HG02885 (cell line): ENCODE data around the gene KIAA1549.

Experiments used
- ATAC-seq: cut with Tn5 transposase; IDR thresholded peaks from one replicate; pipeline ENCODE4 v1.9.1; 2021; ENCODE audit warnings: mild to moderate bottlenecking; ENCODE audit not compliant: unreplicated experiment, poor library complexity

Gene KIAA1549

DNA sequence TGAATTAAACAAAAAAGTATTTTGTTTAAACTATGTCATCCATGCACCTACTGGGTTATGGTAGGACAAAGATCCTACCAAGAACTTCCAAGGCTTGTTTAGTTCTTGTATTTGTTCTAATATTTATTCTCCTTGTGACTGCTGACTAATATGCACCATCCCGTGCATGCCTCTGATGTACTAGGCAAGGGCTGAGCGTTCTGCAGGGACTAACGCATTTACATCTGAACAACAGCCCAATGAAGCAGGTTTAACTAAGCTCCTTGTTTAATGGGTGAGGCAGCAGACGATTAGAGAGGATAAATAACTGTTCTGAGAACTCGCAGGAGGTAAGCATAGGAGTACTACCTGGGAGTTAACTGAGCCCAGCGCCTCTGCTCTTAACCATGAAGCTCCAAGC lies 64.9 kb downstream of the KIAA1549 start:
- ATAC-seq = no peak

- ATAC-seq = no peak
Observed at GRCh38 chr7:138913783-138914182, 67.4 kb downstream of the KIAA1549 start.

DNA sequence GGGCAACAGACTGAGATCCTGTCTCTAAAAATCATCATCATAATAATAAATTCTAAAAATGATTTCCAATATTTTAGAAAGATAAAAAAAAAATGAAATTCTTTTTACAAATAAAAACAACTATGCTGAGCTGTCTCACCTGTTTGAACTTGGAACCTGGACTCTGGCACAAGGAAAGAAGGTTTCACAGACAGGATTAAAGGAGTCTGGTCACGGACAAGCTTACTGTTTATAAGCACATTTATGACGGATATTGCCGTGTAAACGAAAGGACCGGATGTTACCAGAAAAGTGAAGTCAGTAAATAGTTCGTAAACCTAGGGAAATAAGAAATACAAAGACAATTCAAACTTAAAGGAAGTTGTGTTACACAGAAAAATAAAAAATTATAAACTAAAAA lies 70.2 kb downstream of the KIAA1549 start:
- no peak for ATAC-seq

- no peak for ATAC-seq
Observed at GRCh38 chr7:138907850-138908249, 73.3 kb downstream of the KIAA1549 start.

- no peak for ATAC-seq
Observed at GRCh38 chr7:138907201-138907847, 73.9 kb downstream of the KIAA1549 start.

GRCh38 chr7:138903859-138904435 lies 77.2 kb downstream of the KIAA1549 start:
- no peak for ATAC-seq

DNA sequence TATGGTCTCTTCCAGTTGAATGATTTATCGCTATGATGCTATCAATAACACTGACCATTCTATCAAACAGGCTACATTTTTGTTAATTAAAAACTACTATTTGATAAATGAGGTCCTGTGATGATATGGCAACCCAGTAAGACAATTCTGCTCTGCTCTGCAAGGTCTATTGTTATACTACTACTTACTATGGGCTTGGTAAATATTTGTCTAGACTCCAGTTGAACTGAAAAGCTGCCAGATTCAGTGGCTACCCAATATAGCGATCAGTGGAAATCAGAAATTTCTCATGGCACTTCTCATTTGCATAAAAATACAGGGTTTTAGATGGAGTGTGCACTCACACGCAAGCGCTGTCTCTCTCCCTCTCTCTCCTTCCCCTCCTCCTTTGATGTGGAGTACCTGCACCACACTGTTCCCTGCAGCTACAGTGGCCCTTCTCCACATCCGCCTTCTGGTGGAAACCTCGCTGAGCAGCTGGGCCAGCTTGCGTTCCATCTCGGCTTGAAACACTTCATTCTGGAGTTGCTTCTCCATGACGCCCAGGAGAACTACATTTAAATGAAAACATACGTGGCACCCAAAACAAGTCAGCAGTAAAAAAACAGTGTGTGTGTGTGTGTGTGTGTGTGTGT lies 77.9 kb downstream of the KIAA1549 start:
- ATAC-seq = no peak

- no peak for ATAC-seq
Observed at GRCh38 chr7:138902161-138902560, 79.0 kb downstream of the KIAA1549 start.

- no peak for ATAC-seq
Observed at GRCh38 chr7:138900035-138900828, 81.0 kb downstream of the KIAA1549 start.

DNA sequence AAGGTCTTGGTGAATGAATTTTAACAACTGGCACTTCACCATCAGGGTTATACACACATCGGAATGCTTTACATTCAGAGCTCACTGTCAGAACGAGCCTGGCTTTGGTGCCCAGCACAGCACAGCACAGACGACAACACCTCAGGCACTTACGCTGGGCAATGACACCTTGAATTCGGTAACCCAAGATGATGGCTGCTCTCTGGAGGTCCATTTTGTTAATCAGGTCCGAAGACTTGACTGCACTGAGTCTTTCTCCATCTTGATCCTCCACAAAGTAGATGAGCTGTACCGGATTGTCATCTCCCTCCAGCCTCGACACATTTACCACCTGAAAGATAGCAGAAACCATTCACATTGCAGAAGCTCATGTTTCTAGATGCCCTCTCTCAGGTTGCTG lies 82.4 kb downstream of the KIAA1549 start:
- ATAC-seq = no peak

- ATAC-seq = no peak
Observed at GRCh38 chr7:138898255-138898654, 82.9 kb downstream of the KIAA1549 start.

DNA sequence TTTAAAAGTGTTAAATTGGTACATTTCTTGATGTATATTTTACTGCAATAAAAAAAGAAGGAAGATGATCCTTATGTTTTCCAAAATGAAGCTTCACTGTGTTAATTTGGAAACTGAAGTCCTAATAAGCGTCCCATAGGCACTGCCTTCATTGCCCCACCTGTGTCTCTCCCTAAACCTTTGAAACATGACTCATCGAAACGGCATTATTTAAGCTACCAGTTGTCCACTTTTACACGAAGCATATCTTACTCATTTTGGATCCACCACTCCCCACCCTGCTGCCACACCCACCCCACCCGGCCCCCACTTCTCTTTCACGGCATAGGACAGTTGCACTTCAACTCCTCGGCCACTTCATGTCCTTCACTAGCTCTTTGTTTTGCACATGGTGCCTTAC lies 85.5 kb downstream of the KIAA1549 start:
- no peak for ATAC-seq

- no peak for ATAC-seq
Observed at GRCh38 chr7:138893258-138893657, 87.9 kb downstream of the KIAA1549 start.

DNA sequence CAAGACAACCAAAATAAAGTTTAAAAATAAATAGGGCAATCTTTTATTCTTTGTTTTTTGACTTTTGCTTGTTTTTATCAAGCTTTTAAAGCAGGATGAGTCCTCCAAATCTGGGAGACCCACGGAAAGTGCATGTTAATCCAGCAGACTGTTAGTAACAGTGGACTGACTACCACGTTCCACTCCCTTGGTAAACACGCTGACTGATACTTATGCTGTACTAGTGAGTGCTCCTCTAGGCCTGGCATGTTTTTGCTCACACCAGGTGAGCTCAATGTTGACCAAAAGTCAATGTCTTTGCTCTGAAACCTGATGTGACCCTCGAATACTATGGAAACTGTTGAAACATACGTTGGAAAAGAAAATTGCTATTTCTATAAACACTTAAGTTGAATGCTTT lies 88.4 kb downstream of the KIAA1549 start:
- no peak for ATAC-seq

DNA sequence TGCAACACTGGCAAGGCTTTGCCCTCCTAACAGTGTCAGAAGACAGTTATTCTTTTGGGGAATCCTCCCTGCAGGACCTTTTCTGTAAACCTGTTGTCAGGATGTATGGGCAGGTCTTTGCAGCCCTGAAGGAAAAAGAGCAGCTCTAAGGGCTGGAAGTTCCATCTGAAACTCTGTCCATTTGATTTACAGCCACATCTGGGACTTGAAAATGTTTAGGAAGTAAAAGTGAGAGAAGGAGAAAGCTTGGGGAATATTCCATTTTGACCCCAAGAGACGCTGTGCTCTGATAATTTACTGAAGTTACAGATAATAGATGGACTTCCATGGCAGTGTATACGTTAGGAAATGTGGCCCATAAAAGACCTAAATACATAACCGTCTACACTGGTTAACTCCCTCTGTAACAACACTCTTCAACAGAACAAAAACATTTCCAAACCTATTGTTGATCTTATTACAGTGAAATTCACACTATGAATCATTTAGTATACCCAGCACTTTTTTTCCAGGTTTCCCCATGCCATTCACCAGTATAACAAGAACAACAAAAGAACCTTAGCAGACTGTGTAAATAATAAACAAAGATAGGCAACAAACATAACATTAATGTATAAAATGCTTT lies 89.1 kb downstream of the KIAA1549 start:
- ATAC-seq = no peak

- ATAC-seq = no peak
Observed at GRCh38 chr7:138891446-138891810, 89.8 kb downstream of the KIAA1549 start.

DNA sequence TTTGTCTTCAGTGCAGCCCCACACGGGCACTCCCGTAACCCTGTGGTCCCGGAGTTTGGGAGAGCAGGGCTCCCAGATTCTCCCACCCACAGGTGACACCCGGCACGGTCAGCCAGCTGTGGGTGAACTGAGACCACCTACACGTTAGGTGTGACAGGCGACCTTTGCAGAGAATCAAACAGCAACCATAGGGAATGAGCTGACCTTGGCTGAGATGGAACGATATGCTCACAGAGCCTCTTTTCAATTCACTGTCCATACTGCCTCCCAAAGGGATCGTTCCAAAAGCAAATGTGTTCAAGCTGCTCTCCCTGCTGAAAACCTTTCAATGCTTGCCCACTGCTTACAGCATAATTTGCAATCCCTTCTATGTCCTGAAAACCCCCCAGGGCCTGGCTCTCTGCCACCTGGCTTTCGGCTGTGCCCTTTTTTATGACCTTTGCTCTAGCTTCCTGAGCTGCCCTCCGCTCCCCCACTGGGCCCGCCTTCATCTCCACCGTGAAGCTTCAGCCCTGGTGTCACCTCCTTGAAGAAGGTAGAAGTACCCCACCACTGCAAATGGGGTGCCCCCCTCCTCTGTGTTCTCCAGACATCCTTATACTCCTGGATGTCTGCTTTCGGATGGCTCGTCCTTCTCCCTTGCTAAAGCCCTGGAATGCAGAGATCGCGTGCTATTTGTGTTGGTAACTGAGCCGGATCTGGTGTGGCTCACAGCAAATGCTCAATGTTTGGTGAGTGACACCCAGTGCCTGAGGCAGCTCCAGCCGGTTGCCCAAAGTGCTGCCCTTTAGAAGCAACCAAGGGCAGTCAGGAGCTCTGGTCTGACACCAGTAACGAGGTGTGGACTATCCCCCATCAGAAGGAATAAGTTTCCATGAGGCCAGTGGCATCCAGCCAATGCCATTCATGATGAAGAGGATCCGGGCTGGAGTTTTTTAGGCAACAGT lies 90.4 kb downstream of the KIAA1549 start:
- no peak for ATAC-seq

- ATAC-seq = no peak
Observed at GRCh38 chr7:138889582-138890498, 91.3 kb downstream of the KIAA1549 start.
